HepG2 (cell line): ENCODE results near the gene DPP6. TPM values are rescaled to one million over a fixed set of nuclear protein-coding genes. Genes with fewer than 3 reads are reported as not detected.

Experiments used
- ATAC-seq: fragments of 200-7000 bp; cut with Tn5 transposase; 3 replicates; pipeline ENCODE4 v1.9.1; 2020; ENCODE audit warnings: mild to moderate bottlenecking, moderate library complexity
- BruUV-seq: library from RNA; stranded (reverse); fragments of 400-500 nt; replicated peaks from 2 replicates; lab custom pipeline; 2021; lab: Mats Ljungman, UMichigan
- CTCF ChIA-PET: fragments of 300-600 bp; formaldehyde crosslinking; extraction: SDS; loops from one replicate; lab custom pipeline; 2021; ENCODE audit warnings: low total read pairs, inconsistent platforms, low intra/inter-chr PET ratio; lab: Yijun Ruan, JAX
- POLR2A ChIA-PET: fragments of 350-600 bp; sonication (Branson Sonifier 250); formaldehyde crosslinking; loops from one replicate; lab custom pipeline; 2020; ENCODE audit warnings: antibody characterized with exemption, inconsistent platforms; lab: Yijun Ruan, JAX
- DNase-seq: peaks from one replicate; pipeline ENCODE4 v3.0.0-alpha.2; 2015; ENCODE audit warnings: low spot score
- FAIRE-seq: peaks from 3 replicates; lab custom pipeline; 2011; peaks lifted over from hg19 to GRCh38; lab: Jason Lieb, UNC
- H2AFZ ChIP-seq: one replicate; pipeline ENCODE4 v1.6.1; 2011; ENCODE audit warnings: low read length, inconsistent platforms
- H3K27ac ChIP-seq: fragments of 300-600 bp; 3 replicates; pipeline ENCODE4 v1.8.0; 2011; ENCODE audit warnings: mixed run types, mild to moderate bottlenecking, mixed read lengths, low read length, inconsistent platforms; ENCODE audit not compliant: insufficient read depth; ENCODE audit errors: extremely low read length
- H3K27me3 ChIP-seq, 2 experiments: fragments of 200-600 bp in 1 of 2; 2 replicates in 1 of 2; 3 replicates in 1 of 2; pipeline versions ENCODE4 v1.6.0 to v1.8.0; 2011; ENCODE audit warnings: low read length in 2 of 2, mild to moderate bottlenecking in 2 of 2, moderate library complexity in 2 of 2, inconsistent platforms in 1 of 2; ENCODE audit not compliant: insufficient read depth in 2 of 2, control insufficient read depth in 1 of 2
- H3K36me3 ChIP-seq, 2 experiments: fragments of 200-600 bp in 1 of 2; replicated peaks in 1 of 2; 2 replicates in 1 of 2; 3 replicates in 1 of 2; pipeline versions ENCODE4 v1.5.1 to v1.8.0; 2011; ENCODE audit warnings: low read length in 2 of 2, inconsistent platforms in 1 of 2; ENCODE audit not compliant: insufficient read depth in 2 of 2, control insufficient read depth in 1 of 2
- H3K4me1 ChIP-seq: 2 replicates; pipeline ENCODE4 v1.5.1; 2012; ENCODE audit warnings: low read length, inconsistent platforms; ENCODE audit not compliant: insufficient read depth
- H3K4me2 ChIP-seq: 2 replicates; pipeline ENCODE4 v1.6.0; 2011; ENCODE audit warnings: low read depth, low read length, inconsistent platforms
- H3K4me3 ChIP-seq, 3 experiments: fragments of 200-600 bp in 1 of 3; sonication (generic), shearing (Covaris generic) in 1 of 3; replicated peaks in 1 of 3; 2 replicates each; pipeline ENCODE4 v1.5.1; 2011 to 2016; ENCODE audit warnings: low read length in 3 of 3, inconsistent platforms in 2 of 3, low read depth in 2 of 3, mild to moderate bottlenecking in 2 of 3, control low read depth in 1 of 3, mixed read lengths in 1 of 3; ENCODE audit not compliant: insufficient read depth in 1 of 3
- H3K79me2 ChIP-seq: one replicate; pipeline ENCODE4 v1.6.1; 2011; ENCODE audit warnings: low read length, inconsistent platforms; ENCODE audit not compliant: insufficient read depth
- H3K9ac ChIP-seq: 2 replicates; pipeline ENCODE4 v1.6.0; 2011; ENCODE audit warnings: mild to moderate bottlenecking, low read depth, low read length, inconsistent platforms; ENCODE audit not compliant: insufficient read depth
- H3K9me3 ChIP-seq: 2 replicates; pipeline ENCODE4 v1.5.1; 2012; ENCODE audit warnings: mild to moderate bottlenecking, low read length
- H4K20me1 ChIP-seq: 2 replicates; pipeline ENCODE4 v1.6.0; 2011; ENCODE audit warnings: inconsistent platforms, mild to moderate bottlenecking, low read length, moderate library complexity; ENCODE audit not compliant: insufficient read depth
- BORCS8-MEF2B ChIP-seq: sonication (generic); formaldehyde crosslinking; IDR thresholded peaks from 2 replicates; pipeline ENCODE4 v1.8.0; 2022; ENCODE audit warnings: mild to moderate bottlenecking, missing genetic modification reagents
- CEBPG ChIP-seq: IDR thresholded peaks from 2 replicates; pipeline ENCODE4 v1.6.1; 2016
- GZF1 ChIP-seq: sonication (generic); formaldehyde crosslinking; IDR thresholded peaks from 2 replicates; pipeline ENCODE4 v1.5.1; 2020; ENCODE audit warnings: mild to moderate bottlenecking, missing genetic modification reagents
- HHEX ChIP-seq: IDR thresholded peaks from 2 replicates; pipeline ENCODE4 v1.6.1; 2016; ENCODE audit warnings: control low read depth
- MEIS1 ChIP-seq: sonication (generic); formaldehyde crosslinking; IDR thresholded peaks from 2 replicates; pipeline ENCODE4 v1.9.0; 2021; ENCODE audit warnings: mild to moderate bottlenecking, missing genetic modification reagents, moderate library complexity, borderline replicate concordance
- NPAS2 ChIP-seq: sonication (generic); formaldehyde crosslinking; IDR thresholded peaks from 2 replicates; pipeline ENCODE4 v1.8.0; 2022; ENCODE audit warnings: mild to moderate bottlenecking, missing genetic modification reagents, borderline replicate concordance
- NR2F1 ChIP-seq, 2 experiments: fragments of 450-650 bp in 1 of 2; formaldehyde crosslinking in 1 of 2; IDR thresholded peaks; 2 replicates each; pipeline versions ENCODE4 v1.5.0 to v1.6.1; 2016 to 2020; ENCODE audit warnings: mild to moderate bottlenecking in 1 of 2, missing compliant biosample characterization in 1 of 2, missing genetic modification reagents in 1 of 2, moderate library complexity in 1 of 2
- SMAD3 ChIP-seq: sonication (generic); formaldehyde crosslinking; IDR thresholded peaks from 2 replicates; pipeline ENCODE4 v1.4.0; 2020; ENCODE audit warnings: missing genetic modification reagents
- TOE1 ChIP-seq: sonication (generic); formaldehyde crosslinking; IDR thresholded peaks from 2 replicates; pipeline ENCODE4 v1.4.0; 2020; ENCODE audit warnings: mild to moderate bottlenecking, missing genetic modification reagents
- TSC22D2 ChIP-seq: sonication (generic); formaldehyde crosslinking; IDR thresholded peaks from 2 replicates; pipeline ENCODE4 v1.5.1; 2020; ENCODE audit warnings: missing genetic modification reagents, mild to moderate bottlenecking, borderline replicate concordance
- ZBTB8A ChIP-seq: sonication (generic); formaldehyde crosslinking; IDR thresholded peaks from 2 replicates; pipeline ENCODE4 v1.4.0; 2020; ENCODE audit warnings: mild to moderate bottlenecking, low read depth, missing genetic modification reagents, borderline replicate concordance
- ZFP1 ChIP-seq: IDR thresholded peaks from 2 replicates; pipeline ENCODE4 v1.6.1; 2016
- ZNF138 ChIP-seq: sonication (generic); formaldehyde crosslinking; IDR thresholded peaks from 2 replicates; pipeline ENCODE4 v1.5.0; 2020; ENCODE audit warnings: mild to moderate bottlenecking, low read depth, missing genetic modification reagents
- ZNF326 ChIP-seq: sonication (generic); formaldehyde crosslinking; IDR thresholded peaks from 2 replicates; pipeline ENCODE4 v1.4.0; 2020; ENCODE audit warnings: missing genetic modification reagents, borderline replicate concordance
- ZNF382 ChIP-seq: sonication (generic); formaldehyde crosslinking; IDR thresholded peaks from 2 replicates; pipeline ENCODE4 v1.5.0; 2020; ENCODE audit warnings: missing genetic modification reagents, mild to moderate bottlenecking, borderline replicate concordance
- ZNF546 ChIP-seq: sonication (generic); formaldehyde crosslinking; conservative IDR thresholded peaks from 2 replicates; pipeline ENCODE4 v1.8.1; 2023; ENCODE audit warnings: mild to moderate bottlenecking, missing genetic modification reagents
- ZNF550 ChIP-seq: sonication (generic); formaldehyde crosslinking; IDR thresholded peaks from 2 replicates; pipeline ENCODE4 v1.4.0; 2020; ENCODE audit warnings: mild to moderate bottlenecking, missing genetic modification reagents, borderline replicate concordance
- WGBS: methylation state at CpG from one replicate; pipeline ENCODE4 v1.1.6; 2017; ENCODE audit warnings: low lambda C conversion rate; 5-methylcytosine and 5-hydroxymethylcytosine counted together
- in situ Hi-C: cut with HindIII; loops from 2 replicates; pipeline ENCODE4 v1.10.0; 2017; ENCODE audit warnings: low pct_unique_long_range_greater_than_20kb; ENCODE audit not compliant: extremely low pct_ligation_motif_present
- intact Hi-C: fragments of 100-400 bp; cut with micrococcal nuclease; formaldehyde crosslinking; loops from one replicate; pipeline ENCODE4 v1.10.0; 2022; ENCODE audit not compliant: unreplicated experiment
- polyA plus RNA-seq, 8 experiments: library from polyadenylated mRNA; depleted of rRNA in 3 of 8; stranded (reverse) in 7 of 8; unstranded in 1 of 8; fragments of >200 nt; fragmentation: Illumina TruSeq in 4 of 8; extraction: Trizol in 4 of 8; gene quantifications; 2 replicates each; pipeline versions ENCODE4 v1.2.1 to v1.2.3, GENCODE V29; 2011 to 2016; ENCODE audit warnings: low read depth in 4 of 8, missing spikeins in 1 of 8, mixed read lengths in 1 of 8; ENCODE audit not compliant: insufficient read depth in 1 of 8
- total RNA-seq, 5 experiments: library from RNA; depleted of rRNA; stranded (reverse); fragments of >200 nt; fragmentation: Illumina TruSeq; extraction: Trizol; gene quantifications; 2 replicates each; pipeline ENCODE4 v1.2.3, GENCODE V29; 2016; ENCODE audit warnings: low read depth in 1 of 5
- TF ChIP-seq, protein P1 (sequence below): IDR thresholded peaks from 2 replicates; pipeline ENCODE4 v1.6.1; 2012; ENCODE audit warnings: low read depth, low read length, improper control_type of control experiment
- TF ChIP-seq, protein P2 (sequence below): sonication (generic); formaldehyde crosslinking; IDR thresholded peaks from 2 replicates; pipeline ENCODE4 v1.5.0; 2020; ENCODE audit warnings: missing genetic modification reagents
- TF ChIP-seq, protein P3 (sequence below): IDR thresholded peaks from 2 replicates; pipeline ENCODE4 v1.6.1; 2016; ENCODE audit warnings: missing compliant biosample characterization, missing genetic modification reagents, borderline replicate concordance

DPP6 gene
- total and polyA plus RNA-seq, 2 of the 13 experiments (the other 11 are each of a cell fraction or from before 2014, with no cell fraction given), result not detected

DNA sequence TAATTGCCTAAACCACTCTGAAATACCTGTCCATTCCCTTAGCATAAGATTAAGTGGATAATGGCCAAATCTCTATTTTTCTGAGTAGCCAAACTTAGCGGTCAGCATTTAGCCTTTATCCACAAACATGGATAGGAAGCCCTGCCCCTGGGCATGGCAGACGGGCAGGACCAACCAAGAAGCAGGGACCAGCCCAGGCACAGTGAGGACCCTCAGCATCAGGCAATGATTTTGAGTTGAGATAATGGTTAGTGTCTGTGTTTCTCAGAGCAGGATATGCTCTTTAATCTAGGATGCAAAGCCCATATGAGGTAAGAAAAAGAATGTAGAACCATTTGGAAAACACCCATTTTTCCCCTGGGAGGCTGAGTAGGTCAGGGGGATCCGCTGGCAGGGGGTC is 131.7 kb downstream of the DPP6 start (continued):
- TF ChIP-seq TOE1 (CRISPR knock-in tag), result no peak
- no peak for TF ChIP-seq GZF1 (CRISPR knock-in tag)
- no peak for TF ChIP-seq ZNF326 (CRISPR knock-in tag)
- TF ChIP-seq, all 625 proteins: peak for 0

DNA sequence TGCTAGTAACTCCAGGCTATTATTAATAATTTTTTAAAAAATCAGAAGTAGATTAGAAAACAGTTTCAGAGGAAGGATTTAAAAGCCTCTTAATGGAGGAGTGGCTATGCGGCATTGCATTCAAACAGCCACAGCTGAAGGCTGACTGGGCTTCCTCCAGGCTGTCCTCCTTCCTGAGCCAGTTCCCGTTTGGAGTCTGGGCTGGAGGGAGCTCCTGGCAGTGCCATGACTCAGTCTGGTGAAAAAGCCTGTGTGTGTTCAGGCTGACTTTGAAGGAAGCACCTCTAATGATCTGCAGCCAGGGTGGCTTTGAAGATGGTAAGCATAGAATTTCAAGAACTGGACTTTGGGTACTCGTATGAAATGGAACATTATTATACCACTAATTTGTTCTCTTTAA is 134.6 kb downstream of the DPP6 start:
- DNase-seq (no peak), ATAC-seq (no peak), FAIRE-seq (no peak)
- no peak overlapping the region for H3K4me3 ChIP-seq
- intact Hi-C loops (no loop called here), in situ Hi-C loops (no loop called here)
- no peak overlapping the region for H3K27ac ChIP-seq
- H3K4me1 ChIP-seq, result no peaks in the 10 kb centered on the region
- ChIA-PET CTCF (no interaction called here), POLR2A (no interaction called here)
- H2AFZ ChIP-seq, result no peak overlapping the region
- no peaks in the 10 kb centered on the region for H3K36me3 ChIP-seq
- no peaks in the 10 kb centered on the region for H4K20me1 ChIP-seq
- H3K79me2 ChIP-seq, result no peaks in the 10 kb centered on the region
- no peaks in the 10 kb centered on the region for H3K9me3 ChIP-seq
- WGBS, result 0% methylated on average over 3 of the region's 3 CpGs
- no peak overlapping the region for H3K4me2 ChIP-seq
- TF ChIP-seq CEBPG (CRISPR knock-in tag) (no peak), ZNF550 (CRISPR knock-in tag) (no peak), BORCS8-MEF2B (CRISPR knock-in tag) (no peak), ZFP1 (no peak), NPAS2 (CRISPR knock-in tag) (no peak), TSC22D2 (CRISPR knock-in tag) (no peak), SMAD3 (CRISPR knock-in tag) (no peak), ZNF546 (no peak), ZBTB8A (CRISPR knock-in tag) (no peak), NR2F1 (CRISPR knock-in tag; IDR thresholded peaks at IDR 0.05) (no peak), ZNF382 (CRISPR knock-in tag) (no peak), MEIS1 (CRISPR knock-in tag) (no peak), ZNF138 (CRISPR knock-in tag) (no peak), HHEX (CRISPR knock-in tag) (no peak)
- TF ChIP-seq, protein P1, sequence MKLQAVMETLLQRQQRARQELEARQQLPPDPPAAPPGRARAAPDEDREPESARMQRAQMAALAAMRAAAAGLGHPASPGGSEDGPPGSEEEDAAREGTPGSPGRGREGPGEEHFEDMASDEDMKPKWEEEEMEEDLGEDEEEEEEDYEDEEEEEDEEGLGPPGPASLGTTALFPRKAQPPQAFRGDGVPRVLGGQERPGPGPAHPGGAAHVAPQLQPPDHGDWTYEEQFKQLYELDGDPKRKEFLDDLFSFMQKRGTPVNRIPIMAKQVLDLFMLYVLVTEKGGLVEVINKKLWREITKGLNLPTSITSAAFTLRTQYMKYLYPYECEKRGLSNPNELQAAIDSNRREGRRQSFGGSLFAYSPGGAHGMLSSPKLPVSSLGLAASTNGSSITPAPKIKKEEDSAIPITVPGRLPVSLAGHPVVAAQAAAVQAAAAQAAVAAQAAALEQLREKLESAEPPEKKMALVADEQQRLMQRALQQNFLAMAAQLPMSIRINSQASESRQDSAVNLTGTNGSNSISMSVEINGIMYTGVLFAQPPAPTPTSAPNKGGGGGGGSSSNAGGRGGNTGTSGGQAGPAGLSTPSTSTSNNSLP, result no peak
- TF ChIP-seq, protein P2, sequence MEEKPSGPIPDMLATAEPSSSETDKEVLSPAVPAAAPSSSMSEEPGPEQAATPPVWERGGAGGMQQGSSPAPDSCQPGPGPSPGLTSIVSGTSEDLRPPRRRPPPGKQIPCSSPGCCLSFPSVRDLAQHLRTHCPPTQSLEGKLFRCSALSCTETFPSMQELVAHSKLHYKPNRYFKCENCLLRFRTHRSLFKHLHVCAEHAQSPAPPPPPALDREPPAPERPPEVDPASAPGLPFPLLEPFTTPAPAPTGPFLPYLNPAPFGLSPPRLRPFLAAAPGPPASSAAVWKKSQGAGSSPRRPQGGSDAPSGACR, result no peak
- TF ChIP-seq, protein P3, sequence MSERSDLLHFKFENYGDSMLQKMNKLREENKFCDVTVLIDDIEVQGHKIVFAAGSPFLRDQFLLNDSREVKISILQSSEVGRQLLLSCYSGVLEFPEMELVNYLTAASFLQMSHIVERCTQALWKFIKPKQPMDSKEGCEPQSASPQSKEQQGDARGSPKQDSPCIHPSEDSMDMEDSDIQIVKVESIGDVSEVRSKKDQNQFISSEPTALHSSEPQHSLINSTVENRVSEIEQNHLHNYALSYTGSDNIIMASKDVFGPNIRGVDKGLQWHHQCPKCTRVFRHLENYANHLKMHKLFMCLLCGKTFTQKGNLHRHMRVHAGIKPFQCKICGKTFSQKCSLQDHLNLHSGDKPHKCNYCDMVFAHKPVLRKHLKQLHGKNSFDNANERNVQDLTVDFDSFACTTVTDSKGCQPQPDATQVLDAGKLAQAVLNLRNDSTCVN, result no peak
- H3K27me3 ChIP-seq, result peaks cover 0 to 15% of the 10 kb centered on the region in 2 experiments; a peak in 1 of 5 replicates
- H3K9ac ChIP-seq, result no peak overlapping the region
- no TSS peak for BruUV-seq
